Stimulated activated CD4-positive, alpha-beta T cell treated with anti-CD3 and anti-CD28 coated beads, Interleukin-2, amount 100 ng/mL, for 24 hours (primary cell): ENCODE results near the gene HADHA.

Source experiments
- DNase-seq, 2 donors: peaks; one replicate each; pipeline ENCODE4 v3.0.0-alpha.2; 2020

HADHA gene

DNA sequence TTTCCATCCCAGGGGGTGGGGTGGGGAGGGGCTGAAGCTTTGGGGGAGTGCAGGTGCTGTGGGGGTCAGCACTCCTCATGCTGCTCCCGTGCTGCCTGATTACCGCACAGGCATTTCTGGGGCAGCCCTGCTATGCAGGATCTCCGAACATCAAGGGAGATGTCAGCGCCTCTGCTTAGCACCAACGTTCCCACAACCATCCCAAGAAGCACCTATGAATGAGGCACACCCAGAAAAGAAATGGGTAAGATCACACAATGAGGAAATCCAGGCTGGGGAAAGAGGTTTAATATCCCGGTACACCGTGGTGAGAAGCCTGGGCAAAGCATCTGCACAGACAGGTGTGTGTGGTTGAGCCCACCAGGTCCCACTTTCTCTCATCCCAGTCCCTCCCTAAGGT lies 54.1 kb downstream of the HADHA start:
- no peak for DNase-seq

DNA sequence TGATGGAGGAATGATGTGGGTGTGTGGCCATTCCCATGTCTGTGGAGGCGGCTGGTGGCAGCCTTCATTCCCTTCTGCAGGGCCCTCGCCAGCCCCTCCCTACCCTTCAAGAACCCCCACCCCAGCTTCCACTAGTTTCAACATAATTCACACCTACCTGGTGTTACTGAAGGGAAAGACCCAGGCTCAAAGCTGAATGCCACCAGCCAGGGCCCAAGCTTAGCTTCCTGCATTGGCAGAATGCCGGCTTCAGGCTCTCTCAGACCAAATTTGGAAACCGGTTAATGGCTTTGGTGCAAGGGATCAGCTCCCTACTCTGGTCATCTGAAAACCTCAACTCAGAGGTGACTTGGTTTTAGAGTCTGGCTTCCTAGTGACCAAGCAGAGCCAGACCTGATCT lies 54.7 kb downstream of the HADHA start:
- DNase-seq, result no peak

GRCh38 chr2:26189123-26189522 lies 55.3 kb downstream of the HADHA start:
- no peak for DNase-seq

DNA sequence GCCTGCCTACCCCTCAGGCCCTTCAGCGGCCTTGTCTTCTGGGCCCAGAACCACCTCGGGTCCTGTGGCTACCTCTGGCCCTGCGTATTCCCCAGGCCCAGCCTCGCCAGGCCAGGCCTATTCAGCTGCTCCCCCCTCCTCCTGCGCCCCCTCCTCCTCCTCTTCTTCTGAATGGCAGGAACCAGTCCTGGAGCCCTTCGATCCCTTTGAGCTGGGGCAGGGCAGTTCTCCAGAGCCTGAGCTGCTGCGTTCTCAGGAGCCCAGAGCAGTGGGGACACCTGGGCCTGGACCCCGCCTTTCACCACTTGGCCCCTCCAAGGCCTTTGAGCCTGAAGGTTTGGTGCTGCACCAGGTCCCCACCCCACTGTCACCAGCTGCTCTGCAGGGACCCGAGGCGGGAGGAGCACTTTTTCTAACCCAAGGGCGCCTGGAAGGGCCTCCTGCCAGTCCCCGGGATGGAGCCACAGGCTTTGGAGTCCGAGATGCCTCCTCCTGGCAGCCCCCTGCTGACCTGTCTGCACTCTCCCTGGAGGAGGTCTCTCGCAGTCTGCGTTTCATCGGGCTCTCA lies 56.8 kb downstream of the HADHA start:
- no peak for DNase-seq

DNA sequence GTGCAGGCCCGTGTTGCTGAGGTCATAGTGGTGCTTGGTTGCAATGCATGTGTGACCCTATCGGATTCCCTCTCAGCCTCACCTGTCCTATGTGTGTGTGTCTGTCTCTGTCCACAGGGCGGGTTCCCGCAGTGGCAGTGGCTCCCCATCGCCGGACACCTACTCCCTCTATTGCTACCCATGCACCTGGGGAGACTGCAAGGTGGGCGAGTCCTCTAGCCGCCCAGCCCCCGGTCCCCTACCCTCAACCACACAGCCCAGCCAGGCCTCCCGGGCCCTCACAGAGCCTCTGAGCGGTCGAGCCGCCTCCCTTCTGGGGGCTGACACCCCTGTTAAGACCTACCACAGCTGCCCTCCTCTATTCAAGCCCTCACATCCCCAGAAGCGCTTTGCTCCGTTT lies 57.3 kb downstream of the HADHA start:
- DNase-seq, result no peak

DNA sequence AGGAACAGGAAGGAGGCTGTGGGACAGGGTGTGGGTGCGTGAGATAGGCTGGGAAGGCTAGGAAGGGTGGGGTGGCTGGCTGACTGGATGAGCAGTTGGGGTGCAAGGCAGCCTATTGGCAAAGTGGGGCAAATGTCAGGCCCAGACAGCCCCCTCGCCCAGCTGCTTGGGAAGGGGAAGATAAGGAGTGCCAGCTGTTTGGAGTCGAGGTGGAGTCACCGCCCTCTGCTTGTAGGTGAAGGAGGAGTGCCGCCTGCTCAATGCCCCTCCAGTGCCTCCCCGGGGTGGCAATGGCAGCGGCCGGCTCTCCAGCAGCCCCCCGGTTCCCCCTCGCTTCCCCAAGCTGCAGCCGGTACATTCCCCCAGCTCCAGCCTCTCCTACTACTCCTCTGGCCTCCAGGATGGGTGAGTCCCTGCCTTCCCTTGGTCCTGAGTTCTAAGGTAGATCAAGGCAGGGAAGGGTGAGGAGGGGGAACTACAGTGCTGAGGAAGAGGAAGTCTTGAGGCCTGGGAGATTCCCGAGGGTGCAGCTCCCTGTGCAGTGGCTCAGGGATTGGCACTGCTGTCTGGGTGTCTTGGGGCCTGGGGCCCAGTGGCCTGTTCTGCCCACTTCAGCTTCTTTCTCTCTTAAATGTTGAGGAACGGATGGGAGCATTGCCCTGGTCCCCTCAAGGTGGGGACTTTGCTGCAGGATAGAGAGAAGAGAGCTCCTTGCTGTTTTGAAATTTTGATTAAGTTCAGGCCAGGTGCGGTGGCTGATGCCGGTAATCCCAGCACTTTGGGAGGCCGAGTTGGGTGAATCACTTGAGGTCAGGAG lies 58.3 kb downstream of the HADHA start:
- DNase-seq, result no peak

- DNase-seq, result no peak
These were observed 59.0 kb downstream of the HADHA start for GRCh38 chr2:26185304-26185928.

DNA sequence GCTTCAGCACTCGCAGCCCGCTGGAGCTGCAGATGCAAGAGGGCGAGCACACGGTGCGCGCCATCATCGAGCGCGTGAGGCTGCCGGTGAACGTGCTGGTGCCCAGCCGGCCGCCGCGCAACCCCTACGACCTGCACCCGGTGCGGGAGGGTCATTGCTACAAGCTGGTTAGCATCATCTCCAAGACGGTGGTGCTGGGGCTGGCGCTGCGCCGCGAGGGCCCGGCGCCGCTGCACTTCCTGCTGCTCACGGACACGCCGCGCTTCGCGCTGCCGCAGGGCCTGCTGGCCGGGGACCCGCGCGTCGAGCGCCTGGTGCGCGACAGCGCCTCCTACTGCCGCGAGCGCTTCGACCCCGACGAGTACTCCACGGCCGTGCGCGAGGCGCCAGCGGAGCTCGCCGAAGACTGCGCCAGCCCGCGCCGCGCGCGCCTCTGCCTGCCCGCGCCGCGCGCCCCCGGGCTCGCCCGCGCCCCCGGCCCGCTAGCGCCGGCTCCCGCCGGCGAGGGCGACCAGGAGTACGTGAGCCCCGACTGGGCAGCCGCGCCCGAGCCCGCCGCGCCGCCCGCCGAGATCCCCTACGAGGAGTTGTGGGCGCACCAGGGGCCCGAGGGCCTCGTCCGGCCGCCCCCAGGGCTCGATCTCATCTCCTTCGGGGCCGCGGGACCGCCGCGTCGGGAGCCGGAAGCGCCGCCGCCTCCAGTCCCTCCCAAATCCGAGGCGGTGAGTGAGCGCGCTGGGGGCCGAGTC lies 59.7 kb downstream of the HADHA start:
- DNase-seq, result peak; percentile 85 to 86

- DNase-seq, result no peak
These were observed 60.3 kb downstream of the HADHA start for GRCh38 chr2:26184121-26184520.

GRCh38 chr2:26182887-26183630 lies 61.4 kb downstream of the HADHA start:
- DNase-seq, result no peak

DNA sequence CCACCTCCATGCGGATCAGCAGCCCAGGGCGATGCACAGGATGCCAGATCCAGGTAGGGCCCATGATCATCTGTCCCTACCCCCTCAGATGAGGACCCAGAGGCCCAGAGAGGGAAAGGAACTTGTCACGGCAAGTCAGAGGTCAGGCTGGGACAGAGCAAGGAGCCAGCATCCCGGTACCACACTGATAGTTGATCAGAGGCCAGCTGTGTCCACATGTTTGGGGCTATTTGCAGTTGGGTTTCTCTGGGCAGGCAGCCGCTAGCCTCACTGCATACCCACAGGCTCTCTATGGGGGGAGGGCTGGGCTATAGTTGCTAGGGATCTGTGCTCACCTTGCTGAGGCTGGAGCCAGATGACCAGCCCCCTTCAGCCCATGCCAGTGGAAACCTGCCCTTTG lies 62.0 kb downstream of the HADHA start:
- DNase-seq, result no peak

DNA sequence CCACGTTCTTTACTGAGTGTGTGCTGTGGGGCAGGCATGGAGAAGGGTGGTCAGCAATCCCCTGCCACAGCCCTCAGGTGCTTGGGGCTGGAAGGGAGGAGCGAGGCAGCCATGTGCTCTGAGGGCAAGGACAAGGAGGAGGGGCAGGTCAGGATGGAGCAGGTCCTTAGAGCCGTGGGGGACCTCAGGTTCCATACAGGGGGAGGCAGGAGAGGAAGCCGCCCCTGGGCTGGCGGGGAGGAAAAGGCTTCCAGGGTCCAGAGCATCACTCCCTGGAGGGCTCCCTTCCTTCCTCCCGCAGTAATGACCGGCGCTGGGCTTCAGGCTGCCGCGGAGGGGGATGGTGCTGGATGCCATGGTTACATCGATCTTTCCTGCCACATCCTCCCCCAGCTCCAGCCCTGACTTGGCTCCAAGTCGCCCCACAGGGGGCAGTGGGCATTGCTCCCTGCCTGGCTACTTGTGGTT lies 65.0 kb downstream of the HADHA start:
- DNase-seq, result no peak

GRCh38 chr2:26178746-26179436 lies 65.5 kb downstream of the HADHA start:
- no peak for DNase-seq

GRCh38 chr2:26178246-26178645 lies 66.2 kb downstream of the HADHA start:
- DNase-seq, result no peak

- DNase-seq, result no peak
These were observed 67.3 kb downstream of the HADHA start for GRCh38 chr2:26177122-26177521.

GRCh38 chr2:26176279-26176615 lies 68.2 kb downstream of the HADHA start:
- no peak for DNase-seq

DNA sequence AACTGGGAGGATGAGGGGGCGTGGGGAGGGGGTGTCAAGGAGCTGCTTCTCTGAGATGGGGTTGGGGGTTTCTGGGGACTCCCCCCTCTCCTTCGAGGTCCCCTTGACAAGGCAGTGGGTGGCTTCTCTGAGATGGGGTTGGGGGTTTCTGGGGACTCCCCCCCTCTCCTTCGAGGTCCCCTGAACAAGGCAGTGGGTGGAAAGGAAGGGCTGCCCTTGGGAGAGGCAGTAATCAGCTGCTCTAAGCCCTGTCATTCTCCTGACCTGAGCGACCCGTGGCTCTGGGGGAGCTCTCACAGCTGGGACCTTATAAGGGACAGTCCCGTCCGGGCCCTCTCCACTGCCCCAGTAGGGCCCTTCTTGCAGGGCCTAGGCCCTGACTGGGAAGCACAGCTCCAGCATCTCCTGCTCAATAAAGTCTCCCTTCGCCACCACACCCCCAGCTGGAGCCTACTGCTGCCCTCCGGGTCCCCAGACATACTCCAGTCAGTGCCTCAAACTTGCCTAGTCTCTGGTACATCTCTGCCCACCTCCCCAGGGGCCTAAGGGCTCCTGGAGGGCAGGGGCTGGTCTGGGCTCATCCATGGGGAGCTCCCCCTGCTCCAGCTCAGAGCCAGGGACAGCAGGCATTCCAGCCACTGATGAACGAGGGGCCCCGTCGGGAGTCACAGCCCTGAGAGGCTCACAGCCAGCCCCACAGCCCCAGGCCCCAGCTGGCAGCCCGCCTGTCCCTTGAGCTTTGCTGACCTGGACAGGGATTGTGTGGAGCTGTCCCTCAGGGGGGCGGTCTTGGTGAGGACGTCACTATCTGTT lies 68.8 kb downstream of the HADHA start:
- no peak for DNase-seq

DNA sequence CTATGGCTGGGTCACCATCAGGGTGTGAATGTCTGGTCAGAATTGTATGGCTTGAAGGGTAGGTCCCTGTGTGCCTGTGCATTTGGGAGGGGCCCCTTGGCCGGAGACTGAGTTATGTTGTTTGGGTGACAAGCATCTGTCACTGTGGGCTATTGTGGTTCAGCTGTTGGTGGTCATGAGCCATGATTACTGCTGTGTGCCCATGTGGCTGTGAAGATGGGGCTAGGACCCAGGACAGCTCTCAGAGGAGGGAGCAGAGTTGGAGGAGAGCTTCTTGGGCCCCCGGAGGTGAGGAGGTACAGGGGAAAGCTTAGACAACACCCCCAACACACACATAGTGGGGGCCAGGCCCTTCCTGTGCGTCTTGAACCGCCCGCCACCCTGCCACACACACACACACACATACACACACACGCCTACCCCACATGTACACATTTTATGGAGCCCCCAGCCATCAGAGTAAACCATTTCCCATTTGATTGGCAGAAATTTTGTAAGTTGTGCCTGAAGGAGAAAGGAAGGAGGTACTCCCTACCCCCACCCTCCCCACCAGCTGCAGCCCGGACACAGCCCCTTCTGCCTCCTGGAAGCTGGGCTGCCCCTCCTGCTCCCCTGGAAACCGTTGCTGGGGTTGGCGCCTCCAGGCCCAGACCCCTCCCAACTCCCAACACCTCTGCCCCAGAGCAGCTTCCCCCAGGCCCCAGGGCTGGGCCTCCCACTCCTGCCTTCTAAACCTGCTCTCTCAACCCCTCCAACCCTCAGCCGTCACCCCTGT lies 69.6 kb downstream of the HADHA start:
- DNase-seq, result no peak

- DNase-seq, result no peak
These were observed 70.5 kb downstream of the HADHA start for GRCh38 chr2:26173776-26174482.
